ENCODE results near the gene NCAM2.

The NCAM2 gene

GRCh38 chr21:21184771-21185528, 186.7 kb downstream of the NCAM2 start:
- Histone ChIP-seq H3K4ac (ENCODE audit: low read depth in 1 of 2, low read length in 2 of 2) (no peak overlapping the region), H3K18ac (ENCODE audit: low read depth in 1 of 2, low read length in 2 of 2) (no peak overlapping the region), H3K14ac (ENCODE audit: low read length in 2 of 2) (no peak overlapping the region), H3K27ac (ENCODE audit: low read length, poor library complexity, severe bottlenecking) (no peak overlapping the region), H3K27me3 (ENCODE audit: control insufficient read depth in 1 of 2, insufficient read depth in 1 of 2, low read length in 2 of 2) (no peaks in the 10 kb centered on the region), H3K36me3 (ENCODE audit: control insufficient read depth in 1 of 2, insufficient read depth in 2 of 2, low read depth in 1 of 2, low read length in 2 of 2) (no peaks in the 10 kb centered on the region), H3K4me2 (ENCODE audit: low read length, poor library complexity, severe bottlenecking) (no peak overlapping the region), H3K9me3 (ENCODE audit: control insufficient read depth, low read length) (no peaks in the 10 kb centered on the region), H4K91ac (ENCODE audit: low read length) (no peak overlapping the region), H2BK5ac (ENCODE audit: low read depth, low read length, poor library complexity, severe bottlenecking) (no peak overlapping the region), H3K79me1 (replicated peaks; ENCODE audit: low read length, poor library complexity, severe bottlenecking) (no peaks in the 10 kb centered on the region), H3K9ac (ENCODE audit: low read length) (no peak overlapping the region), H3K23ac (ENCODE audit: low read length in 2 of 2) (no peak overlapping the region), H3K4me1 (ENCODE audit: control insufficient read depth, insufficient read depth, low read depth, low read length) (no peaks in the 10 kb centered on the region), H2BK120ac (ENCODE audit: low read depth, low read length) (no peak overlapping the region), H3K4me3 (ENCODE audit: insufficient read depth in 1 of 2, low read depth in 1 of 2, low read length in 2 of 2) (no peak overlapping the region), H2AK5ac (ENCODE audit: low read length, severe bottlenecking) (no peak overlapping the region), H2BK15ac (ENCODE audit: low read depth, poor library complexity, severe bottlenecking) (no peak overlapping the region), H4K8ac (ENCODE audit: low read length) (peak overlapping the region; percentile 49), H2BK12ac (ENCODE audit: low read length in 2 of 2) (no peak overlapping the region), H2AFZ (ENCODE audit: low read depth, low read length) (no peak overlapping the region)
- WGBS, result no CpG with 5 or more reads among the region's 4 CpGs
- DNase-seq, result no peak

- no peak overlapping the region for H3K27ac ChIP-seq (ENCODE audit: low read length, poor library complexity, severe bottlenecking)
- no peak overlapping the region for H2BK15ac ChIP-seq (ENCODE audit: low read depth, poor library complexity, severe bottlenecking)
- H2AFZ ChIP-seq (ENCODE audit: low read depth, low read length), result no peak overlapping the region
- no peak overlapping the region for H3K4me2 ChIP-seq (ENCODE audit: low read length, poor library complexity, severe bottlenecking)
- peaks cover 1% of the 10 kb centered on the region for H3K4me1 ChIP-seq (ENCODE audit: control insufficient read depth, insufficient read depth, low read depth, low read length)
- H3K9ac ChIP-seq (ENCODE audit: low read length), result peak overlapping the region; percentile 5
- no peak overlapping the region for H4K8ac ChIP-seq (ENCODE audit: low read length)
- no peaks in the 10 kb centered on the region for H3K27me3 ChIP-seq (ENCODE audit: control insufficient read depth in 1 of 2, insufficient read depth in 1 of 2, low read length in 2 of 2)
- no peak overlapping the region for H2BK5ac ChIP-seq (ENCODE audit: low read depth, low read length, poor library complexity, severe bottlenecking)
- no CpG with 5 or more reads among the region's 2 CpGs for WGBS
- no peak overlapping the region for H3K4ac ChIP-seq (ENCODE audit: low read depth in 1 of 2, low read length in 2 of 2)
- no peak overlapping the region for H3K18ac ChIP-seq (ENCODE audit: low read depth in 1 of 2, low read length in 2 of 2)
- no peak overlapping the region for H2BK120ac ChIP-seq (ENCODE audit: low read depth, low read length)
- H3K23ac ChIP-seq (ENCODE audit: low read length in 2 of 2), result no peak overlapping the region
- H3K14ac ChIP-seq (ENCODE audit: low read length in 2 of 2), result no peak overlapping the region
- H3K79me1 ChIP-seq (replicated peaks; ENCODE audit: low read length, poor library complexity, severe bottlenecking), result no peaks in the 10 kb centered on the region
- H2BK12ac ChIP-seq (ENCODE audit: low read length in 2 of 2), result no peak overlapping the region
- H3K9me3 ChIP-seq (ENCODE audit: control insufficient read depth, low read length), result no peaks in the 10 kb centered on the region
- H3K4me3 ChIP-seq (ENCODE audit: insufficient read depth in 1 of 2, low read depth in 1 of 2, low read length in 2 of 2), result peak overlapping the region in 1 of 2 experiments; percentile 11
- H3K36me3 ChIP-seq (ENCODE audit: control insufficient read depth in 1 of 2, insufficient read depth in 2 of 2, low read depth in 1 of 2, low read length in 2 of 2), result no peaks in the 10 kb centered on the region
- no peak overlapping the region for H4K91ac ChIP-seq (ENCODE audit: low read length)
- no peak for DNase-seq
- no peak overlapping the region for H2AK5ac ChIP-seq (ENCODE audit: low read length, severe bottlenecking)
These were observed 189.4 kb downstream of the NCAM2 start for GRCh38 chr21:21187579-21187978.

GRCh38 chr21:21188513-21189195, 190.4 kb downstream of the NCAM2 start:
- Histone ChIP-seq H3K9me3 (ENCODE audit: control insufficient read depth, low read length) (no peaks in the 10 kb centered on the region), H3K4me3 (ENCODE audit: insufficient read depth in 1 of 2, low read depth in 1 of 2, low read length in 2 of 2) (no peak overlapping the region), H3K79me1 (replicated peaks; ENCODE audit: low read length, poor library complexity, severe bottlenecking) (no peaks in the 10 kb centered on the region), H3K27me3 (ENCODE audit: control insufficient read depth in 1 of 2, insufficient read depth in 1 of 2, low read length in 2 of 2) (no peaks in the 10 kb centered on the region), H3K4ac (ENCODE audit: low read depth in 1 of 2, low read length in 2 of 2) (no peak overlapping the region), H2AK5ac (ENCODE audit: low read length, severe bottlenecking) (no peak overlapping the region), H2BK5ac (ENCODE audit: low read depth, low read length, poor library complexity, severe bottlenecking) (no peak overlapping the region), H2BK120ac (ENCODE audit: low read depth, low read length) (no peak overlapping the region), H2AFZ (ENCODE audit: low read depth, low read length) (no peak overlapping the region), H3K27ac (ENCODE audit: low read length, poor library complexity, severe bottlenecking) (no peak overlapping the region), H3K23ac (ENCODE audit: low read length in 2 of 2) (no peak overlapping the region), H3K36me3 (ENCODE audit: control insufficient read depth in 1 of 2, insufficient read depth in 2 of 2, low read depth in 1 of 2, low read length in 2 of 2) (no peaks in the 10 kb centered on the region), H3K18ac (ENCODE audit: low read depth in 1 of 2, low read length in 2 of 2) (no peak overlapping the region), H2BK15ac (ENCODE audit: low read depth, poor library complexity, severe bottlenecking) (no peak overlapping the region), H3K4me1 (ENCODE audit: control insufficient read depth, insufficient read depth, low read depth, low read length) (peaks cover 1% of the 10 kb centered on the region), H4K91ac (ENCODE audit: low read length) (no peak overlapping the region), H3K9ac (ENCODE audit: low read length) (no peak overlapping the region), H2BK12ac (ENCODE audit: low read length in 2 of 2) (no peak overlapping the region), H4K8ac (ENCODE audit: low read length) (no peak overlapping the region), H3K14ac (ENCODE audit: low read length in 2 of 2) (no peak overlapping the region), H3K4me2 (ENCODE audit: low read length, poor library complexity, severe bottlenecking) (no peak overlapping the region)
- no peak for DNase-seq
- 76% methylated on average over 1 of the region's 2 CpGs for WGBS

GRCh38 chr21:21195417-21195943, 197.3 kb downstream of the NCAM2 start:
- H3K36me3 ChIP-seq (ENCODE audit: control insufficient read depth in 1 of 2, insufficient read depth in 2 of 2, low read depth in 1 of 2, low read length in 2 of 2), result no peaks in the 10 kb centered on the region
- H3K4me3 ChIP-seq (ENCODE audit: insufficient read depth in 1 of 2, low read depth in 1 of 2, low read length in 2 of 2), result no peak overlapping the region
- no peak overlapping the region for H2AK5ac ChIP-seq (ENCODE audit: low read length, severe bottlenecking)
- DNase-seq, result no peak
- H3K9ac ChIP-seq (ENCODE audit: low read length), result no peak overlapping the region
- H3K79me1 ChIP-seq (replicated peaks; ENCODE audit: low read length, poor library complexity, severe bottlenecking), result no peaks in the 10 kb centered on the region
- H3K14ac ChIP-seq (ENCODE audit: low read length in 2 of 2), result no peak overlapping the region
- H2AFZ ChIP-seq (ENCODE audit: low read depth, low read length), result no peak overlapping the region
- peaks cover 1% of the 10 kb centered on the region for H3K4me1 ChIP-seq (ENCODE audit: control insufficient read depth, insufficient read depth, low read depth, low read length)
- no peak overlapping the region for H2BK120ac ChIP-seq (ENCODE audit: low read depth, low read length)
- no peaks in the 10 kb centered on the region for H3K9me3 ChIP-seq (ENCODE audit: control insufficient read depth, low read length)
- no peak overlapping the region for H2BK5ac ChIP-seq (ENCODE audit: low read depth, low read length, poor library complexity, severe bottlenecking)
- no peak overlapping the region for H3K4ac ChIP-seq (ENCODE audit: low read depth in 1 of 2, low read length in 2 of 2)
- WGBS, result no CpG with 5 or more reads among the region's 1 CpG
- no peak overlapping the region for H3K27ac ChIP-seq (ENCODE audit: low read length, poor library complexity, severe bottlenecking)
- no peak overlapping the region for H3K4me2 ChIP-seq (ENCODE audit: low read length, poor library complexity, severe bottlenecking)
- H2BK15ac ChIP-seq (ENCODE audit: low read depth, poor library complexity, severe bottlenecking), result no peak overlapping the region
- H4K8ac ChIP-seq (ENCODE audit: low read length), result no peak overlapping the region
- H3K27me3 ChIP-seq (ENCODE audit: control insufficient read depth in 1 of 2, insufficient read depth in 1 of 2, low read length in 2 of 2), result no peaks in the 10 kb centered on the region
- no peak overlapping the region for H3K18ac ChIP-seq (ENCODE audit: low read depth in 1 of 2, low read length in 2 of 2)
- no peak overlapping the region for H4K91ac ChIP-seq (ENCODE audit: low read length)
- no peak overlapping the region for H2BK12ac ChIP-seq (ENCODE audit: low read length in 2 of 2)
- H3K23ac ChIP-seq (ENCODE audit: low read length in 2 of 2), result no peak overlapping the region

All from mesenchymal stem cell (in vitro differentiated cells and primary cell).